Right lobe of liver (tissue), 4 donors: Measurements from ENCODE around the gene HOXD9.

Experiments
- POLR2A ChIP-seq: fragments of 450-650 bp; IDR thresholded peaks from one replicate; pipeline ENCODE4 v1.6.1; 2017; ENCODE audit warnings: antibody characterized with exemption, mild to moderate bottlenecking
- TF ChIP-seq, protein P1 (sequence below), 4 donors: fragments of 200-600 bp in 3 of 4; fragments of 450-650 bp in 1 of 4; IDR thresholded peaks; one replicate each; pipeline versions ENCODE4 v1.5.1 to v1.8.0; 2016 to 2022; ENCODE audit warnings: antibody characterized with exemption in 4 of 4, mild to moderate bottlenecking in 2 of 4
- donor health status: DM: no; HTN: no; CAD: no.
- donor health status: DM: no; HTN: no; CAD: no.
- donor health status: DM: no; HTN: yes; CAD: no.

DNA sequence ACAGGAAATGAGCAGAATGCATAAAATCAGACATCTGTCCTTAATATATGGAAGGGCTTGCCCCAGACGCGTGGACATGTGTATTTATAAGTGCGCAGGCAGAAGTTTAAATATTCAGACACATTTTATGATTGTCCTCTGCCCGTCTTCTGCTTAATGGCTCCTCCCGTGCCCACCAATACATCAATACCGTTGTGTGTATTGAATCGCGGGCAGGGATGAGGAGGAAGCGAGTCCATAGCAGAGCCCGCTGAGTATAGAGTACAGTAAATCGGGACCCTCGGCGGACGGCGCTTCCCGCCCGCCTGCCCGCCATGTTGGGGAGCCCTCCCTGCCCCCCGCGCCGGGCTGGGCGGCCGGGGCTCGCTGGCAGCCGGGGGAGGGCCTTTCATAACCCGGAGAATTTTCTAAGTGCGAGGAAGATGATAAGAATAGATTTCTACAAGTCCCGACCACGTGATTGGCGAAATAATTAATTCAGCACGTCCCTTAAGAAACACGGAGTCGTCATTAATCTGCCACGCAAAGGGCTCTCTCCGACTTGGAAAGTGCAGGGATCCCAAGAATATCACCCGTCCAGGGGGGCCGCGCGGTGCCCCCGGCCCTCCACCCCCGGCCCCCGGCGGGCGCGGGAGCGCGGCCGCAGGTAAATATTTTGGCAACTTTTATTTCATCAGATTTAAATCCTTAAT is 34.4 kb downstream of the HOXD9 start, which contains the start of gene HOXD3:
- TF ChIP-seq POLR2A, result no peak
- TF ChIP-seq, protein P1, sequence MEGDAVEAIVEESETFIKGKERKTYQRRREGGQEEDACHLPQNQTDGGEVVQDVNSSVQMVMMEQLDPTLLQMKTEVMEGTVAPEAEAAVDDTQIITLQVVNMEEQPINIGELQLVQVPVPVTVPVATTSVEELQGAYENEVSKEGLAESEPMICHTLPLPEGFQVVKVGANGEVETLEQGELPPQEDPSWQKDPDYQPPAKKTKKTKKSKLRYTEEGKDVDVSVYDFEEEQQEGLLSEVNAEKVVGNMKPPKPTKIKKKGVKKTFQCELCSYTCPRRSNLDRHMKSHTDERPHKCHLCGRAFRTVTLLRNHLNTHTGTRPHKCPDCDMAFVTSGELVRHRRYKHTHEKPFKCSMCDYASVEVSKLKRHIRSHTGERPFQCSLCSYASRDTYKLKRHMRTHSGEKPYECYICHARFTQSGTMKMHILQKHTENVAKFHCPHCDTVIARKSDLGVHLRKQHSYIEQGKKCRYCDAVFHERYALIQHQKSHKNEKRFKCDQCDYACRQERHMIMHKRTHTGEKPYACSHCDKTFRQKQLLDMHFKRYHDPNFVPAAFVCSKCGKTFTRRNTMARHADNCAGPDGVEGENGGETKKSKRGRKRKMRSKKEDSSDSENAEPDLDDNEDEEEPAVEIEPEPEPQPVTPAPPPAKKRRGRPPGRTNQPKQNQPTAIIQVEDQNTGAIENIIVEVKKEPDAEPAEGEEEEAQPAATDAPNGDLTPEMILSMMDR (IDR thresholded peaks at IDR 0.05), result no peak
